ENCODE measurements around the gene OR11H1. TPM values are rescaled to one million over a fixed set of nuclear protein-coding genes. Genes with fewer than 3 reads are reported as not detected.
"Not testable (repeated sequence)": the region's sequence is repeated elsewhere in the genome, so short reads cannot be mapped to it uniquely, and the experiment has no call there.

The OR11H1 gene
- polyA plus RNA-seq: not detected
- long read RNA-seq, donor 1: 0 reads
- long read RNA-seq, donor 2: 0 reads
- long read RNA-seq, donor 3: 0 reads
- long read RNA-seq, donor 4: 0 reads
- long read RNA-seq, donor 5: 0 reads
- long read RNA-seq, donor 6: 0 reads
- long read RNA-seq, donor 7: 0 reads
- long read RNA-seq, donor 8: 0 reads
- long read RNA-seq, donor 9: 0 reads
- long read RNA-seq, donor 10: 0 reads
- long read RNA-seq, donor 11: 0 reads

DNA sequence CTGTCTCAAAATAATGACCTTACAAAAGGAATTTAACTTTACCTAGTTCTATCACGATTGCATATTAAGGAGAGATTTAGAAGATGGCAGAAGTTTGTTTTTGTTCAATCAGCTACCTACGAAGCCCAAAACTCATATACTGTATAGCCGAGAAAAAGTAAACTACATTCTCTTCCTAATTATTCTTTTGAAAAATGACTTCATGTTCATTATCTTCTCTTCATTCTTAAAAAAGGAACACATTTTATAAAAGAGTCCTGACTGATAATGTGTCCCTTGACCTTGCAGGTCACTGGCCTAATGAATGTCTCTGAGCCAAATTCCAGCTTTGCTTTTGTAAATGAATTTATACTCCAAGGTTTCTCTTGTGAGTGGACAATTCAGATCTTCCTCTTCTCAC, at the start of gene OR11H1:
OR11H1 (plus strand) TSS at position 301 of the 400 bp plus-strand sequence; CDS start at position 301, 0 bp downstream.
- H3K4me3 ChIP-seq (ENCODE audit: low read length); H3K27me3 ChIP-seq (ENCODE audit: control insufficient read depth, insufficient read depth, low read length); H3K27ac ChIP-seq (ENCODE audit: low read length); H3K4me1 ChIP-seq (ENCODE audit: control insufficient read depth, insufficient read depth, low read length); H3K36me3 ChIP-seq (ENCODE audit: control insufficient read depth, insufficient read depth, low read length); DNase-seq; H3K9me3 ChIP-seq (ENCODE audit: control insufficient read depth, low read depth, low read length): not testable (repeated sequence)
- WGBS (ENCODE audit: insufficient coverage, low lambda C conversion rate): no CpG with 5 or more reads among the region's 3 CpGs

- not testable (repeated sequence) for H3K27me3 ChIP-seq (ENCODE audit: control insufficient read depth, insufficient read depth, low read length); H3K27ac ChIP-seq (ENCODE audit: low read length); H3K4me1 ChIP-seq (ENCODE audit: control insufficient read depth, insufficient read depth, low read length); DNase-seq; H3K4me3 ChIP-seq (ENCODE audit: low read length); H3K9me3 ChIP-seq (ENCODE audit: control insufficient read depth, low read depth, low read length); H3K36me3 ChIP-seq (ENCODE audit: control insufficient read depth, insufficient read depth, low read length)
- WGBS (ENCODE audit: insufficient coverage, low lambda C conversion rate): no CpG with 5 or more reads among the region's 30 CpGs
These were observed 18.0 kb upstream of the OR11H1 start for GRCh38 chr22:15509967-15510366.

DNA sequence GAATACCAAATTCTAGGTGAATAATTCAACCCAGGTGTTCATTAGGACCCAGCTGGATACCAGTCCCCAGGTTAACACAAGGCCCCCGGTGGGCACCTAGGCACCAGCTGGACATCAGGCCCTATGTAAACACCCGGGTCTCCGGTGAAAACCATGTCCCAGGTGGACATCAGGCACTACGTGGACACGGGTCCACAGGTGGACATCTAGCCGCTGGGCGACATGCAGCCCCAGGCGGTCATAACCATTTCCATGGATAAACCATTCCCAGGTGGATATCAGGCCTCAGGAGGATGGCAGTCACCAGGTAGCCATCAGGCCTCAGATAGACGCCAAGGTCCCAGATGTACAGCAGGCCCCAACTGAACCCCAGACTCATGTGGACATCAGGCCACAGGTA, 12.1 kb upstream of the OR11H1 start:
- not testable (repeated sequence) for H3K36me3 ChIP-seq (ENCODE audit: control insufficient read depth, insufficient read depth, low read length); DNase-seq; H3K27me3 ChIP-seq (ENCODE audit: control insufficient read depth, insufficient read depth, low read length); H3K27ac ChIP-seq (ENCODE audit: low read length); H3K4me3 ChIP-seq (ENCODE audit: low read length); H3K4me1 ChIP-seq (ENCODE audit: control insufficient read depth, insufficient read depth, low read length); H3K9me3 ChIP-seq (ENCODE audit: control insufficient read depth, low read depth, low read length)
- no CpG with 5 or more reads among the region's 9 CpGs for WGBS (ENCODE audit: insufficient coverage, low lambda C conversion rate)

GRCh38 chr22:15553767-15554166, 25.8 kb downstream of the OR11H1 start:
- not testable (repeated sequence) for H3K9me3 ChIP-seq (ENCODE audit: control insufficient read depth, low read depth, low read length); H3K27me3 ChIP-seq (ENCODE audit: control insufficient read depth, insufficient read depth, low read length); DNase-seq; H3K36me3 ChIP-seq (ENCODE audit: control insufficient read depth, insufficient read depth, low read length); H3K4me3 ChIP-seq (ENCODE audit: low read length); H3K27ac ChIP-seq (ENCODE audit: low read length); H3K4me1 ChIP-seq (ENCODE audit: control insufficient read depth, insufficient read depth, low read length)
- WGBS (ENCODE audit: insufficient coverage, low lambda C conversion rate): no CpG with 5 or more reads among the region's 31 CpGs

GRCh38 chr22:15563461-15563860, 35.5 kb downstream of the OR11H1 start:
- not testable (repeated sequence) for H3K4me3 ChIP-seq (ENCODE audit: low read length); H3K27ac ChIP-seq (ENCODE audit: low read length); H3K9me3 ChIP-seq (ENCODE audit: control insufficient read depth, low read depth, low read length); H3K27me3 ChIP-seq (ENCODE audit: control insufficient read depth, insufficient read depth, low read length); H3K4me1 ChIP-seq (ENCODE audit: control insufficient read depth, insufficient read depth, low read length); H3K36me3 ChIP-seq (ENCODE audit: control insufficient read depth, insufficient read depth, low read length); DNase-seq
- no CpG with 5 or more reads among the region's 10 CpGs for WGBS (ENCODE audit: insufficient coverage, low lambda C conversion rate)

DNA sequence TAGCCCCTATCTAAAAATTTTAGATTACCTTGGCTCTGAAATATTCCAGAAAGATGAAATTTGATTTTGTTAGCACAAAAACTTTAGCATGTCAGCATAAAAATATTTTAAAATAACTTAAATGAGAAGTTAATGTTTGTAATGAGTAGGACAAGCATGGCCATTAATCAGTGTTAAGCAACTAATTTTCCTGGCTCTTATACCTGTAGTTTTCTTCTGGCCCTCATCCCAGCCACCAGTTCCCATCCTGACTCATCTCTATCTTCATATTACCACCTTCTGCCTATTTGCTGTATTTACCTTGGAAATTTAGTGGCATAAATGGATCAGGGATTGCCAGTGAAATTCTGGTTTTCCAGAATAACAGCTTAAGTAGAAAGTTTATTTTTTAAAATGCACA, 37.1 kb downstream of the OR11H1 start:
- not testable (repeated sequence) for H3K27ac ChIP-seq (ENCODE audit: low read length); H3K36me3 ChIP-seq (ENCODE audit: control insufficient read depth, insufficient read depth, low read length); H3K4me1 ChIP-seq (ENCODE audit: control insufficient read depth, insufficient read depth, low read length); H3K27me3 ChIP-seq (ENCODE audit: control insufficient read depth, insufficient read depth, low read length); H3K4me3 ChIP-seq (ENCODE audit: low read length); DNase-seq; H3K9me3 ChIP-seq (ENCODE audit: control insufficient read depth, low read depth, low read length)

Other genes with a start within 250 kb of the OR11H1 start
- gene POTEH, start 161.8 kb downstream of the OR11H1 start, polyA plus RNA-seq: not detected

Measured in large intestine (tissue), 12 donors.